Eye (tissue), 1 donor: ENCODE data around the gene RNF169.

Source experiments
- DNase-seq: peaks from one replicate; pipeline ENCODE4 v3.0.0-alpha.2; 2015

The RNF169 gene

DNA sequence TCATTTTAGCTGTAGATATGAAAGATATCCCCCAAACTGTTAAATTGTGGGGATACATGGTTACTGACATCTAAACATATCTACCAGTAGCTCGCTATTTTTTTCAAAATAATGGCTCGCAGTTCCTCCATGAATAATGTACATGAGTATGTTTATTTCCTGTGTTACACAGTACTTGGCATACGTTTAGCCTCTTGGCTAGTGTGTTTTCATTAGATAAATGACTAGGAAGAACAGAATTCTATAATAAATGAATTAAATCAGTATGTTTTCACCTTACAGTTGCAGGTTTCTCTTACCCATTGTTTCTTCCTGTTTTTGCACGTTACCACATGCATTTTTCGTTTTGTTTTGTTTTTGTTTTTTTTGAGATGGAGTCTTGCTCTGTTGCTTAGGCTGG lies 21.8 kb downstream of the RNF169 start:
- DNase-seq = no peak

DNA sequence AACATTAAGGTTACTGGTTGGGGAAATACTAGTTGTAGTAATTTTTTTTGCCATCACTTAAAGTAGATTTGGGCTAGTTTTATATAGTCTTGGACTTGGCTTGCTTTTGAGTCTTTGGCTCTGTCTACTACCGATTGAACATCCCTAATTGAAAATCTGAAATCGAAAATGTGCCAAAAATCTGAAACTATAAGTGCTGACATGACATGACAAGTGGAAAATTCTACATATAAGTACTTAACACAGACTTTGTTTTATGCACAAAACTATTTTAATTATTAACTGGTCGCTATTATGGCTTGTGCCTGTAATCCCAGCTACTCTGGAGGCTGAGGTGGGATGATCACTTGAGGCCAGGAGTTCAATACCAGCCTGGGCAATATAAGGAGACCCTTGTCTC lies 22.5 kb downstream of the RNF169 start:
- DNase-seq = no peak

DNA sequence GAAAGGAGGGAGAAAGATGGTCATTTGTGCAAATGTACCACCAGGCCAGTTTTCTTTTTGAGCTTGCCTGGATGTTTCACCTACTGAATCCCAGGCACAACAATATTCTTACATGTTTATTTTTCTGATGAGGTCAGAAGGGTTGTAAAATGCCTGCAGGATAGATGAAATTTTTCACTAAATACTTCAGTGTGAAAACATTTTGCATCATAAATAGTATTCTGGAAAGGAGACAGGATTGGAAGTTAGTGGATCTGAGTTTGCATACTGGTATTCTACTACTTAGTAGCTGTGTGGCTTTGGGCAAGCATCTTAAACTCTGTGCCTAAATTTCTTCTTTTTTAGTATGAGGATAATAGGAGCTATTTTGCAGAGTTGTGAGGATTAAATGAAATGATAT lies 24.8 kb downstream of the RNF169 start:
- DNase-seq = no peak

DNA sequence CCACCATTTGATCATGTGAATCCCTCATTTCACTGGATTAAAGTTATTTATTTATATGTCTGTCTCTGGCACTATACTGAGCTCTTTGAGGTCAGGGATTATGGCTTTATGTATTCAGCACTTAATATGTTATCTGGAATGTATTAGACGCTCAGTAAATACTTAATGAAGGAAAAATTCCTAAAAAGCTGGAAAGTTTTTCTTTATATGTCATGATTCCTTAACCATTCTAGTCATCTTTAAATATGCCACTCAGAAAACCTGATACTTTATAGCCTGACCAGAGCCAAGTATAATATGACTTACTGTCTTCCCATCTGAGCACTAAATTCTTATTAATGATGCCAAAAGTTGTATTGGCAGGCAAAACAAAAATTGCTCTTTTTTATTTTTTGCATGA lies 27.1 kb downstream of the RNF169 start:
- no peak for DNase-seq

DNA sequence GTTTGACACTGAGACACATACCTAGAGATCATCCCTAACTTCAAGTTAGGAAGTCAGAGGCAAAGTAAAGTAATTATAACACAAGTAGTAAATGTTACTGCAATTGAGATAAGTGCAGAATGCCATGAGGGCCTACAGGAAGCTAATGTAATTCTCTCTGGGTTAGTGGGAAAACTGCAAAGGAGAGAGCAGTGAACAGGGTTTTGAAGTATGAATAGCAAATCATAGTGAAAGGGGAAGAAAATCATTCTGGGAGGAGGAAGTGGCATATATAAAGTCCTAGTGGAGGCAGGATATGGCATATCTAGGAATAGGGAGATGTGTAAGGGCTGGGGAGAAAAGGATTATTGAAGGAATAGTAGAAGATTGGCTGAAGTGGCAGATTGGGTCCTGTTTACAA lies 27.9 kb downstream of the RNF169 start:
- no peak for DNase-seq

DNA sequence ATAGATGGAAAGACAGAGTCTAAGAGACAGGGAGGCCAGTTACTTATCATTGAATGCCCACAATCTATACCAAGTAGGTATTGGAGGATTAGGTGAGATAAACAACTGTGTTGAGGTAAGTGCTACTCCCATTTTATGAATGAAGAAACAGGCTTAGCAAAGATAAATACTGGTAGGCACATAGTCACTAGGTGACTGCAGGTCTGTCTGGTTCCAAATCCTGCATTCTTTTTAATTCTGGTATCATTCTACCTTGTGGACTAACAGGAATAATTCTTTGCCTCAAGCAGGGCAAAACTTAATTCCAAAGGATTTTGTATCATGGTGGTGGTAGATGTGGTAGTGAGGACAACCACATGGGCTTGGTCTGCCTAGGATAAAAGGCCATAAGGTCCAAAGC lies 28.4 kb downstream of the RNF169 start:
- no peak for DNase-seq

DNA sequence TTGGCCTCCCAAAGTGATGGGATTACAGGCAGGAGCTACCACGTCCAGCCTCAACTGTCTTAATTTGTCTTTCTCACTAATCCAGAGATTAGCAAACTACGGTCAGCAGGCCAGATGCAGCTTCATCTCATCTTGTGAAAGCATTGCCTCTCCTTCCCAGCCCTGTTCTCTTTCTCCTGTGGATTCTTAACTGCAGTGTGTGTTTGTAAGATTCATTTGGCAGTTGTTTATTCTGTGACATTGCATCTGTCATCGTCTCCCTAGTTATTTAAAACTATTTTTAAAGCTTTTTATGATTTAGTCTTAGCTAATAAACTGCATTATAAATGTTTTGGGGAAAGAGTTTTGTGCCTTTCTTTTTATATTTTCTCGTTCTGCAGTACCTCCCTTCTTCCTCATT lies 29.2 kb downstream of the RNF169 start:
- no peak for DNase-seq

DNA sequence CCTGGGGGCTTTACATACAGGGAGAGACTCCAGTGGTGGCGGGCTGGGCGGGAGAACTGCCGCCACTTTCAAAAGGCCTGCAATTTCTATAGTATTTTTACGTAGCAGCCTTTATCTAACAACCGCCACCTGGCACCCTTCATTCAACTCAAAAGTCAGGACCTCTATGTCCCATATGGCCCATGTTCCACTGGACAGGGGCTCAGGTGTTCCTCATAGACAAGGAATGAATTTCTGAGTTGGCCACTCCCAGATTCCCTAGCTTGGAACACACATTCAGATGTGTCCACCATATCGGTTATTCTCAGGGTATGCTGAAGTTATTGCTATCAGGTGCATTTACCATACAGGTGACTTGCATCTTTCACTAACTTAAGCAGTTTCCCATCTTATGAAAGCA lies 29.9 kb downstream of the RNF169 start:
- DNase-seq = no peak

DNA sequence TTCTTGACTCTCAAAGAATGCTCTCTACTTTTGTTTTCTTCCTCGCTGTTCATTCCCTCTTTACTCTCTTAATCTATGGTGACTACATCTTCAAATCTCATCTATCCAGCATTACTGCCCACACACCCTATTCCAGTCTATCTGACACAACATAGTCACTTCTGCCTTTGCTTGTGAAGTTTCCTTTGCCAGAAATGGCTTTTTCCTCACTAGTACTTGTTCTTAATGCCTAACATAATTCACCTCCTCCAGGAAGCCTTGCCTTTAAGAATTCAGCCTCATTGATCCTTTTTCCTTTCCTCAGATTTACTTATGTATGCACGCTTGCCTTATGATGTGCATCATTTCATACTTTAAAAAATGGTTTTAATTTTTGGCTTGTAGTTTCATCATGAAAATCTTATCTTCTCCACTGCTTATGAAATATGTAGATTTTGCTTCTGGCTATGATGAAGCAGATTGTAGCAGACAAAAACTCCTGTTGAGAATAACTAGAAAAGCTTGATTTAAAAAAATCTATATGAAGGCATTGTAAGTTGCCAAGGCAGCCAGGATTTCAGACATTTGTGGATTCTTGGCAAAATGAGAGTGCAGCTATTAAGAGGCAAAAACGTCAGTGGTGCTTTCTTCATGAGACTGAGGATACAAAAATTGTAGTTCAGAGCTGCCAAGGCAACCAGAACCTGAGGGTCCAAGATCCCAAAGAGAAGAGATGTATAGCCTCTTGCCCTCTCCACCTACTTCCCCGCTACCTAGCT lies 31.8 kb downstream of the RNF169 start:
- no peak for DNase-seq

DNA sequence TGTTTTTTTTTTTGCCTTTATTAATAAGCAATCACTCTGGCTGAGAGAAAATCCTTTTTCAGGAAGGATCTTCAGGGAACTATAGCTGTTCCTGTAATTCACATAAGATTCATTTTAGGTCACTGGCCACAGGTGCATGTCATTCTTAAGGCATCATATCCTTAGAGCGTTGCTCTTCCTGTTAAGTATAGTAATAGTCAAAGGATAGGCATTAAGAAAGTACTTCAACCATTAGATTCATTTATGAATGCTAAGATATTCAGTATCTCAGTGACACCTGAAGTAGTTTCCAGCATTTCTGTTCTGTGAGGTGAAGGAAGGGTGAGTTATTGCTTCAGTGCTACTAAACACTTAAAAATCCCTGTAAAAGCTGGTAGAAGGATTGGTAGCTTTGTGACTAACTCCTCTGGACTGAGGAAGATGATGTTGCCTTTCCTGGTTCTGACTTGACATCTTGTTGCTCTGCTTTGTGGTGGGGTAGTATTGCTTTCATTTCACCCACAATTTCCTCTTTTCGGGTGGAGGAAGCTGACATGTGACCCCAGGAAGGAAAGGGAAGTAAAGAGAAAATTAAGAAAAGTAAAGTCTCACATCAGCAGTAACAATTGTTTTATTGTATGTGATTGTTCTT lies 34.7 kb downstream of the RNF169 start:
- no peak for DNase-seq

DNA sequence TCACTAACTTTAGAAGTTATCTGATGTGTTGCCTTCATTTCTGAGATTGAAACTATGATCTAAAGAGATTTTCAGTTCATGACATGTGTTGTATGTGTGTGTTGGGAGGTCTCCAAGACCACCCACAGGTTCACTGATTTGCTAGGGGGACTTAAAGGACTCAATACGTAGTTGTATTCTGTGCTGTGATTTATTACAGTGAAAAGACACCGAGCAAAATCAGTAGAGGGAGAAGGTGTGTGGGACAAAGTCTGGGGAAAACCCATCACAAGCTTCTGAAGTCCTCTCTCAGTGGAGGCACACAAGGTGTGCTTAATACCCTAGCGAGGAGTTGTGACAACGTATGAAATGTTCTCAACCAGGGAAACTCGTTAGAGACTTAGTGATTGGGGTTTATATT lies 35.6 kb downstream of the RNF169 start:
- peak; percentile 9 for DNase-seq

DNA sequence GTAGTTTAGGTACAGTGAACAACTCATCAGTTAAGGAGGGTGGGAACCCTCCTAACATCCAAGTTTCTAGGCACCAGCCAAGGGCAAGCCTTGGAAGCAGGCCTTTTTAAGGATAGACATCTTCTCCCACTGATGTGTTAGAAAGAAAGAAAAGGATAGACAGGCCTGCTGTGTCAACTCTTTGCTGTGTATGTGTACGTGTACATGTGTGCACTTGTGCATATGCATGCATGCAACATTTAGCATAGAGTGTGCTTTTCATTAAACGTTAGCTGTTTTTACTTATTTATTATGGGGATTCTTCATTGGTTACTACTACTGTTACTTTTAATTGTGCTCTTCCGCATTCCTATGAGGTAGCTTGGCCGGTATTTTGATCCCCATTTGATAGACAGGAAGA lies 36.1 kb downstream of the RNF169 start:
- DNase-seq = no peak

DNA sequence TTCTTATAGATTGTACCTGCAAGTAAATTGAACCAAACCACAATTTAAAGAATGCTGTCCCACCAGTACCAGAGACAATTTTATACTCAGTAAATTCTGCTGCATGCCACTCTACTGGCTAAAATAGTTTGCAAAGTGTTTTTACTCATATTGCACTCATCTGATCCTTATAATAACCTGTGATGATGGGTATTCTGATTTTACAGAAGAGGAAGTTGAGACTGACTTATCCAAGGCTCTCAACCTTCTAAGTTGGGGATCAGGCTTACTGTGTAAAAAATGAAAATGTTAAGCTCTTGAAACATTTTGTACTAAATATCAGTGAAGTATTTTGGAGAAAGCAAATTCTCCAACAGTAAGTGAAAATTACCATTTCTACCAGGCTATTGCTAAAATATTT lies 37.9 kb downstream of the RNF169 start:
- DNase-seq = no peak

DNA sequence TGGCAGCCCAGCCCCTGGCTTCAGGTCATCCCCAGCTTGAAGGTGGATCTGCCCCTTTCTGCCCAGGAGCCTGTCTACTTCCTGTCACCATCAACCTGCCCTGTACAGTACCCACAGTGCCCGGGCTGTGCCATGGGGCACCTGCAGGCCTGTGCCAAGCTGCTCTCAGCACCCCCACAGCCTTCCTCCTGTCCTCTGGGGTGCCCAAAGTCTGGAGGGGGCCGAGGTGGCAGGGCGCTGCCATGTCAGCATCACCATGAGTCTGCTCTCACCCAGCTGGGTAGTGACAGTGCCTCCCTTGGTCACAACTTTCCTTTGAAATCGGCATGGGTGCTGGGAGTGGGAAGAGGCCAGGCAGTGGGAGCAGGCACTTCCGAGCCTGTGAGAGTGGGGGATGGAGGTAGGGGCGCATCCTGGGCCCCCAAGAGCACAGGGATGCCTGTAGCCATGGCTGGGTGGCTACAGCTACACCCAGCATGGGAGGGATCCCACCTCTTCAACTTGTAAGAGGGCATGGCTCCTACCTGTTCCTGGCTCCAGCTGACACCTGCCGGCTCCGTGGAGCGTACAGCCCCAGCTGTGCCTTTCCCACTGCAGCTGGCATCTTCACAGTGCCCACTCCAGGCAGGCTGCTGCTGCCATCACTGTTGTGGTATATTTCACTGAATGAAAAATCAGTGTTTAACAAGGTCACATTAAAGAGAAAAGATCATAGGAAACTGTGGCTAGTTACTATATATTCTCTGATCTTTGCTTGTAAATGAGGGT lies 42.9 kb downstream of the RNF169 start:
- no peak for DNase-seq

DNA sequence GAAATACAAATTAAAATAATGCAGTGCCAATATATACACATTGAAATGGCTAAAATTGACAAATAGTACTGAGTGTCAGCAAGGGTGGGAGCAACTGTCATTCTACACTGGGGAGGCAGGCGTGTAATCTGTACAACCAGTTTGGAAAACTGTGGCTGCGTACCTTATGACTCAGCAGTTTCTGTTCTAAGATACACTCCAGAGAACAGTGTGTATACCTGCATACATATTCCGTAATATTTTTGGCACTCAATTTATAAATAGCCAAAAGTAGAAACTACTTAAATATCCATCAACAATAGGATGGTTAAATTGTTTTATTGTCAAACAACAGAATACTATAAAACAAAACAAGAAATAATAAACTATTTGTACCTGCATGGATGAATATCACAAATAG lies 57.6 kb downstream of the RNF169 start:
- DNase-seq = no peak

DNA sequence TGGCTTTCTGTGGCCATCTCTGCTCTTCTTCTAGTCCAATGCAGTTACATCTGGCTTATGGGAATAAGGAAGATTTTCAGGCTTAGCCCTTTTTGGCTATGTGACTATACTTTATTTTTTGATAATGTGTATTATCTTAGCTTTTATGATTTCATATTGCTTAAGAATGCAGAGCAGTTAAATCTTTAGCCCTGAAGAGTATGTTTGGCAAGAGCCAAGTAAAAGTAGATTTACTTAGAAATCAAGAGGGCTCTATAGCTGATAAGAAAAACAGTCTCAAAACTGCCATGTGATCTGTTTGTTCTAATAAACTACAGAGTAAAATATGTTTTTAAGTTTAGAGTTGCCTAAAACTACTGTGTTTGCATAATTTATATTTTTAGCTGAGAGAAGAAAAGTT lies 61.2 kb downstream of the RNF169 start:
- DNase-seq = no peak

DNA sequence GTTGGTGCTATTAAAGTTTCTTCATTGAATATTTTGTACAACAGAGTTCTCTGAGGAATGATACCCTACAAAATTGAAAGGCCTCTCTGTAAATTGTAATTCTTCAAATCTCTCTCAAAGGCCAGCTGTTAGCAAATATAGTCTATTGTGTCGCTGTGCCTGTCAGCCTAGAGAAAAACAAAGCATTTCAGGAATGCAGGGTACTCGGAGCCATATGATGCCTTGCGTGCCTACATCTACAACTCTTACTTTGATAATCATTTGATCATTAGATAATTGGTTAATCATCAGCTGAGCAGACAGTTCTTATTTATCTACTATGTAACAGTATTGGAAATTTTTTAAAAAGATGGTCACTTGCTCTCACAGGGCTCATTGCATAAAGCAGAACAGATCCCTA lies 67.3 kb downstream of the RNF169 start:
- no peak for DNase-seq

DNA sequence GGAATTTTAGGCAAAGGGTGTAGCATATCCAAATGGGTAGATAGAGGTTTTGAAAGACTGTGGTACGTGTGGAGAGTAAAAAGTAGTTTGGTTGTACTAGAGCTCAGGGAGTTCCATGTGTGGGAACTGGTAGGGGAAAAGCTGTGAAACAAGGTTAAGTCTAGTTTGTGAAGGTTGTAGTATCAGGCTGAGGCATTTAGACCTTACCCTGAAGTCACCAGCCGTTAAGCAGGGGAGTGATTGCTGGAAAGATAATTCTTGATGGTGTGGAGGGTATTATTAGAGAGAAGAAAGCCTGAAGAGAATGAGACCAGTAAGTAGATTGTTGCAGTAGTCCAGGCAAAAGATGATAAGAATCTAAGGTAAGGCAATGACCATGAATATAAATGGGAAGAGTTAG lies 68.0 kb downstream of the RNF169 start:
- no peak for DNase-seq

DNA sequence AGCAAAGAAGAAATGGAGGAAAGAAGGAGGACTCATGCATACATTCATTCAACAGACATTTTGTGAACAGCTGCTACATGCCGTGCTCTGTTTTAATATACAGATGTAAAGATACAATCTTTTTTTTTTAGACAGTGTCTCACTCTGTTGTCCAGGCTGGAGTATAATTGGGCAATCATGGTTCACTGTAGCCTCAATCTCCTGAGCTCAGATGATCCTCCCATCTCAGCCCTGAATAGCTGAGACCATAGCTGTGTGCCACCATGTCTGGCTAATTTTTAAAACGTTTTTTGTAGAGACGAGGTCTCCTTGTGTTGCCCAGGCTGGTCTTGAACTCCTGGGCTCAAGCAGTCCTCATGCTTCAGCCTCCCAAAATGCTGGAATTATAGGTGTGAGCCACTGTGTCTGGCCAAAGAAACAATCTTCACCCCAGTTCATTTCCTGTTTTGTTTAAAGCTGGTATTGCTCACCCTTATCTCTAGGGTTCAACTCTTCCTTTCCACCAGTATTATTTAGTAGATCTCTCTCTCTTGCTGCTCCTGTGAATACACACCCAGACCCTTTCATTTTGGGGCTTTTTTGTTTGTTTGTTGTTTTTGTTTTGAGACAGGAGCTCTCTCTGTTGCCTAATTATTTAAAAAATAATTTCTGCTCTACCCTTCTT lies 69.8 kb downstream of the RNF169 start:
- DNase-seq = no peak

DNA sequence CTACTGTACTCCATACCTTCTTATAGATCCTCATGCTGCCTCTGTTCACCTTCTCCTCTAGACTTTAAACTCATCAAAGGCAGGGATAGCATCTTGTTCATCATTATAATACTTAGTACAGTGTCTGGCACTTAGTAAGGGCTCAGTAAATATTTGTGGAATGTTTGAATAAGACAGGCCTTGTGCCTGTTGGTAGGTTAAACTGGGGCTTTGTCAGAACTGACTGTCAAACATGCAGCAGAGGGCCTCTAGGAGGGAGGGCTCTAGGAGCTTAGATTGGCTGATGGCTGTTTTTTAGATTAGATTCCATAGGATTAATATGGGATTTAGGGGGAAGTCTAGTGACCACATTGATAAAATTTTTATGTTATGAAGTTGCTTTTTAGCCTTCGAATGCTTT lies 70.8 kb downstream of the RNF169 start:
- DNase-seq = no peak

DNA sequence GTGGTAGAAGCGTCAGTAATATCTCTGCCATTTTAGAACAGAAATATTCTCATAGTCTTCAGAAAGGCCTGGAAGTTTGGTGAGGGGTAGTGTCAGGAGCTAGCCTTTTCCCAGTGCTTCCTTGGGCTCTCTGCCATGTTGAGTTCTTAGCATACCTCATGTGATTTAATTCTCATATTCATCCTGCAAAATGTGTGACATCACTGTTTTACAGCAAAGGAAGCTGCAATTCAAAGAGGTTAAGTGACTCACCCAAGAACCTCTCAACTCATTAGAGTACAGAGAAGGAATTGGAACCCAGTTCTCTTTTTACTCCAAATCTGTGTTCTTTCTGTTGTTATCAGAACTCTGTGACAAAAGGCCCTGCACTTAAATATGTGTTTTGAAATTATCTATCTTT lies 72.1 kb downstream of the RNF169 start:
- peak; percentile 13 for DNase-seq

DNA sequence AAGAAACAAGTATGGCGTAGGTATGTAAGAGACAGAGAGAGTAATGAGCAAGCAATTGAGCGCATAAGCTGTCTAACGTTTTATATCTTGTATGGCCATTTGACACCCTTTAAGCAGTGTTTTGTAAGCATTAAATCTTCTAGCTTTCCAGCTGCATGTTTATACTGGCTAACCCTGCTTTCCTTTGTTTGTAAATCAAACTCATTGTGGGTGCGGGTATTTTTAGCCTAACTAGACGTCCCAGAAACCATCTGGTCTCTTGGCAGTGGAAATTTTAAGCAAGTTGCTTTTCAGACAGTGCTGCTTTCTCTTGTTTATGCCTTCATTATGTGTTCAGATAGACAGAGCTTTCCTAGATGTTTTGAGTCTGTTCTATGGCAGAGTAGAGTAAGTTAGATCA lies 73.5 kb downstream of the RNF169 start:
- no peak for DNase-seq

DNA sequence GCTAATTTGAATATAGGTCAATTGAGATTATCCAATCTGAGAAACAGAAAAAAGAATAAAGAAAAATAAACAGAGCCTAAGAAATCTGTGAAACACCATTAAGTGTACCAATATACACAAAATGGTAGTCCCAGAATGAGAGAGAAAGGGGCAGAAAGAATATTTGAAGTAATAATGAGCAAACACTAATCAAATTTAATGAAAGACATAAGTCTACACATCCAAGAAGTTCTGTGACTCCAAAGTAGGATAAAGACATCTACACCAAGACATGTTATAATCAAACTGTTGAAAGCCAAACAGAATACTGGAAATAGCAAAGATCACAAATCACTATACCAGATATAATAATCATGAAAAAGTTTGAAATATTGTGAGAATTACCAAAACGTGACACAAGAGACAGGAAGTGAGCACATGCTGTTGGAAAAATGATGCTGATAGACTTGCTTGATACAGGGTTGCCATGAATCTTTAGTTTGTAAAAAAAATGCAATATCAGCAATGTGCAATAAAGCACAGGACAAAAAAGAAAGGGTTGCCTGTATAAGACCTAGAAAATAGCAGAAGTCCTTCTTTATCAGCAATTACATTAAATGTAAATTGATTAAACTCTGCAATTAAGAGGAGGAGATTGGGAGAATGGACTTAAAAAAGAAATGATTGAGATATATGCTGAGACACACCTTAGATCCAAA lies 75.8 kb downstream of the RNF169 start:
- no peak for DNase-seq
